Sigmoid colon (tissue), 4 donors: ENCODE results near the gene COL11A1.

Source experiments
- POLR2A ChIP-seq, 2 donors: fragments of 450-650 bp; IDR thresholded peaks; one replicate each; pipeline ENCODE4 v1.6.1; 2016; ENCODE audit warnings: antibody characterized with exemption in 2 of 2, mild to moderate bottlenecking in 2 of 2, moderate library complexity in 2 of 2
- POLR2AphosphoS5 ChIP-seq, 4 donors: sonication (generic); formaldehyde crosslinking; IDR thresholded peaks; one replicate each; pipeline ENCODE4 v1.6.1; 2017; ENCODE audit warnings: antibody characterized with exemption in 4 of 4
- TF ChIP-seq, protein P1 (sequence below), 4 experiments: fragments of 450-650 bp in 3 of 4; fragments of 200-600 bp in 1 of 4; IDR thresholded peaks; one replicate each; pipeline ENCODE4 v1.5.1; 2016 to 2019; ENCODE audit warnings: antibody characterized with exemption in 4 of 4, mild to moderate bottlenecking in 3 of 4, moderate library complexity in 2 of 4

DNA sequence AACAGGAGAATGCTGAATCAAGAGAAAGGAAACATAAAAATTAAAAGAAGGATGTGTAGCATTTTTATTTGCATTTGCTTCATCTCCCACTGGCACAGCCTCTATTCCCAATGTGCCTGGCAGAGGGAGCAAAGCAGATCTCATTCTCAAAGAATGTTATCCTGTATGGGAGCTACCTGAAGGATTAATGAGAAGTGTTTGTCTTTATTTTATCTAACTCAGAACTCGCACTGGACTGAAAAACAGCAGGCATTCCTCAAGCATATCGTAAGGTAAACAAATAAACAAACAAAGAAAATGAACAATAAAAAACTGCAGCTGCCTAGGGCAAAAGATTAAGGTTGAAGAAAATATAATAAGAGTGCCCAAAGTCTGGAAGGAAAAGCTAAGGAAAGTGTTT is 12.7 kb upstream of the COL11A1 start:
- TF ChIP-seq POLR2AphosphoS5 (IDR thresholded peaks at IDR 0.05) (no peak), POLR2A (IDR thresholded peaks at IDR 0.05) (no peak)
- TF ChIP-seq, protein P1, sequence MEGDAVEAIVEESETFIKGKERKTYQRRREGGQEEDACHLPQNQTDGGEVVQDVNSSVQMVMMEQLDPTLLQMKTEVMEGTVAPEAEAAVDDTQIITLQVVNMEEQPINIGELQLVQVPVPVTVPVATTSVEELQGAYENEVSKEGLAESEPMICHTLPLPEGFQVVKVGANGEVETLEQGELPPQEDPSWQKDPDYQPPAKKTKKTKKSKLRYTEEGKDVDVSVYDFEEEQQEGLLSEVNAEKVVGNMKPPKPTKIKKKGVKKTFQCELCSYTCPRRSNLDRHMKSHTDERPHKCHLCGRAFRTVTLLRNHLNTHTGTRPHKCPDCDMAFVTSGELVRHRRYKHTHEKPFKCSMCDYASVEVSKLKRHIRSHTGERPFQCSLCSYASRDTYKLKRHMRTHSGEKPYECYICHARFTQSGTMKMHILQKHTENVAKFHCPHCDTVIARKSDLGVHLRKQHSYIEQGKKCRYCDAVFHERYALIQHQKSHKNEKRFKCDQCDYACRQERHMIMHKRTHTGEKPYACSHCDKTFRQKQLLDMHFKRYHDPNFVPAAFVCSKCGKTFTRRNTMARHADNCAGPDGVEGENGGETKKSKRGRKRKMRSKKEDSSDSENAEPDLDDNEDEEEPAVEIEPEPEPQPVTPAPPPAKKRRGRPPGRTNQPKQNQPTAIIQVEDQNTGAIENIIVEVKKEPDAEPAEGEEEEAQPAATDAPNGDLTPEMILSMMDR (IDR thresholded peaks at IDR 0.05) = no peak
